OCI-LY3 (cell line): ENCODE data around the gene WFIKKN2.

Experiments used
- CTCF ChIP-seq: fragments of 200-600, 300-600 bp; sonication (generic); IDR thresholded peaks from 2 replicates; pipeline ENCODE4 v1.5.1; 2014; ENCODE audit warnings: antibody characterized with exemption, low read length, low read depth
- EZH2phosphoT487 ChIP-seq: fragments of 200-600 bp; shearing (Covaris generic); IDR thresholded peaks from 2 replicates; pipeline ENCODE4 v1.6.1; 2018; ENCODE audit warnings: antibody characterized with exemption, mixed run types, low read depth

DNA sequence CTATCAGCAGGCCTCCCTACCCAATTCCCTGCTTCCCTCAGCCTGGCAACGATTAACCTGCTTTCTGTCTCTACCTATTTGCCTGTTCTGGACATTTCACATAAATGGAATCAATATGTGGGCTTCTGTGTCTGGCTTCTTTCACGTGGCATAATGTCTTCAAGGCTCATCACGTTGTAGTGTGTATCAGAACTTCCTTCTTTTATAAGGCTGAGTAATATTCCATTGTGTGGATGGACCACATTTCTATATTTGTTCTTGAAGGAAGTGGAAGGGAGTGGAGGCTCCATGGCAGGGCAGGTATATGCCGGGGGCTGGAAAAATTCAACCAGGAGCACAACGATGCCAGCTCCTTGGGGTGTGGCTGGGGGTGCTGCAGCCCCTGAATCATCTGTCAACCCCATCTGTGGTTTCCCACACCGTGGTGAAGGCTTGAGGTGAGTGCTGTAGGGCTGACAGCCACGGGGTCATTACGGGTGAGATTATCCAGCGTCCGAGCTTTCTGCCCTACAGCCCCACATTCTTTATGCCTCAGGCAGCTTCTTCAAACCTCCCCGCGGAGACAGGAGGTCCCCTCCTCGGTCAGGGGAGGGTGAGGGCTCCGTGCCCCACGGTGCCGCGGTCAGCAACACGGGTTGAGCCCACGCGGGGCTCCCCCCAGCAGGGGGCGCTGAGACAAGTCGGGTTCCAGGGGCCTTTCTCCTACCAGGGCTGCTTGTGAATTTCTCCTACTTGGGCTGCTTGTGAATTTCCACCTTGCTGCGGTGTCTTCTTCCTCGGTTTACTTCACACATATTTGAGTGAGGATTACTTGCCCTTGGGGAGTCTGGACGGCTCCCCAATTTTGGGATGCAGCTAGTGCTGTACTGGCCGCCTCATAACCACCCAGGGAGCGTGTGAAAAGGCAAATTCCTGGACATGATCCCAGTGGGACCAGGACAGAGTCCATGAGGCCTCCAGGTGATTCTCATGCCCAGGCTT, 18.3 kb upstream of the WFIKKN2 start:
- TF ChIP-seq CTCF, result peak; percentile 83
- no peak for TF ChIP-seq EZH2phosphoT487
